ENCODE measurements around the gene BLZF1. TPM values are rescaled to one million over a fixed set of nuclear protein-coding genes. Genes with fewer than 3 reads are reported as not detected.

BLZF1 gene
- total RNA-seq, 1 donor from 2014 or later, result 27.2 TPM

- no peak for TF ChIP-seq CTCF (IDR thresholded peaks at IDR 0.05; ENCODE audit: borderline replicate concordance)
- Histone ChIP-seq H3K4me1 (no peaks in the 10 kb centered on the region), H3K36me3 (no peaks in the 10 kb centered on the region), H3K27me3 (ENCODE audit: low read depth) (no peaks in the 10 kb centered on the region), H3K27ac (replicated peaks) (no peak overlapping the region), H3K4me3 (no peak overlapping the region), H3K9me3 (replicated peaks) (no peaks in the 10 kb centered on the region)
- no peak for DNase-seq
- intact Hi-C loops (cut with micrococcal nuclease), result loop anchor here (5.0 kb wide), 1 partner anchor 744 kb away; no protein-coding TSS in a partner anchor
Observed at GRCh38 chr1:169346036-169346589, 21.9 kb upstream of the BLZF1 start.

- Histone ChIP-seq H3K27ac (replicated peaks) (no peak overlapping the region), H3K36me3 (no peaks in the 10 kb centered on the region), H3K27me3 (ENCODE audit: low read depth) (no peaks in the 10 kb centered on the region), H3K9me3 (replicated peaks) (peaks cover 2% of the 10 kb centered on the region), H3K4me1 (no peaks in the 10 kb centered on the region), H3K4me3 (no peak overlapping the region)
- intact Hi-C loops (cut with micrococcal nuclease), result loop anchor here (5.0 kb wide), 1 partner anchor 746 kb away; no protein-coding TSS in a partner anchor
- no peak for DNase-seq
- TF ChIP-seq CTCF (IDR thresholded peaks at IDR 0.05; ENCODE audit: borderline replicate concordance), result no peak
Observed at GRCh38 chr1:169347688-169348382, 20.2 kb upstream of the BLZF1 start.

- no peak overlapping the region for H3K4me3 ChIP-seq
- H3K27me3 ChIP-seq (ENCODE audit: low read depth), result no peaks in the 10 kb centered on the region
- H3K36me3 ChIP-seq, result no peaks in the 10 kb centered on the region
- DNase-seq, result no peak
- peak; percentile 86 for TF ChIP-seq CTCF (IDR thresholded peaks at IDR 0.05; ENCODE audit: borderline replicate concordance)
- H3K27ac ChIP-seq (replicated peaks), result no peak overlapping the region
- peaks cover 8% of the 10 kb centered on the region for H3K9me3 ChIP-seq (replicated peaks)
- no peaks in the 10 kb centered on the region for H3K4me1 ChIP-seq
- intact Hi-C loops (cut with micrococcal nuclease), result loop anchor here (5.0 kb wide), 1 partner anchor 746 kb away; no protein-coding TSS in a partner anchor
Observed at GRCh38 chr1:169348383-169349036, 19.5 kb upstream of the BLZF1 start.

GRCh38 chr1:169360415-169360814 is 7.6 kb upstream of the BLZF1 start:
- no peak for DNase-seq
- TF ChIP-seq CTCF (IDR thresholded peaks at IDR 0.05; ENCODE audit: borderline replicate concordance), result no peak
- Histone ChIP-seq H3K36me3 (no peaks in the 10 kb centered on the region), H3K9me3 (replicated peaks) (no peaks in the 10 kb centered on the region), H3K27ac (replicated peaks) (no peak overlapping the region), H3K4me1 (no peaks in the 10 kb centered on the region), H3K4me3 (no peak overlapping the region), H3K27me3 (ENCODE audit: low read depth) (no peaks in the 10 kb centered on the region)
- intact Hi-C loops (cut with micrococcal nuclease), result no loop called here

GRCh38 chr1:169361281-169361680 is 6.7 kb upstream of the BLZF1 start:
- Histone ChIP-seq H3K36me3 (no peaks in the 10 kb centered on the region), H3K27me3 (ENCODE audit: low read depth) (no peaks in the 10 kb centered on the region), H3K9me3 (replicated peaks) (no peaks in the 10 kb centered on the region), H3K4me1 (no peaks in the 10 kb centered on the region), H3K4me3 (no peak overlapping the region), H3K27ac (replicated peaks) (no peak overlapping the region)
- no peak for TF ChIP-seq CTCF (IDR thresholded peaks at IDR 0.05; ENCODE audit: borderline replicate concordance)
- intact Hi-C loops (cut with micrococcal nuclease), result no loop called here
- no peak for DNase-seq
